ENCODE data around the gene ANKS1A.

DNA sequence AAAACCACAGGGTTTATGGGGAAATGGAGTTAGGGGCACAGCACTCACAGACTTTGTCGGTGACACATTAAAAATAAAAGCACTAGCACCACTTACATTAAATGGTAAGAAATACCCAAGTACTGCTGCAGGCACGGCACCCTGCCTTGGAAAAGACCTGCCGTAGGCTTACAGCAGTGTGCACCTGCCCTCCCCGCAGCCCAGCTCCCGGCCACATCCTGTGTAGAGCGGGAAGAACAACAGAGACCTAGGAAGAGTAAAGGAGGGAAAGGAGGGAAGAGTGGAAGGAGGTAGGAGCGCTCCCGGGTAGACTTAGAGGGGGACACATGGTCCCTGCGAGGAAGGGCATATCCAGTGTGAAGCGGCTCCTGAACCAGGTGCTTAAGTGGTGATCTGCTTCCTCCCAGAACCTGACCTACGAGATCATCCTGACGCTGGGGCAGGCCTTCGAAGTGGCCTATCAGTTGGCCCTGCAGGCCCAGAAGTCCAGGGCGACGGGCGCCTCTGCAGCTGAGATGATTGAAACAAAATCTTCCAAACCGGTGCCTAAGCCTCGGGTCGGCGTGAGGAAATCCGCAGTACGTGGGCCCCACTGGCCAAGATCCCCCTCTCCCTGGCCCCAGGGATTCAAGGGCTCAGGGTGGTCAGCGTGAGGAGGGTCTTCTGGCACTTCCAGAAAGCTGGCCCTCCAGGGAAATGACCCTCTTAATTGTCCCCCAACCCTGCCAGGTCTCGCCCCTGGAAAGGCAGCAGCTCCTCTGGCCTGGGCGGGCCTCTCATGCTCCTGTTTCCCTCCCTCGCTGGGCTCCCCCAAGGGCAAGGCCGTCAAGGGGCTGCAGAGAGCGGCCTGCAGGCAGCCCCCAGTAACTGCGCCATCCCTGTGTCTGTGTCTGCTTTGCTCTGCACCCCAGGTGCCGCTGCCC is 196.6 kb downstream of the ANKS1A start:
- TF ChIP-seq POLR2A (IDR thresholded peaks at IDR 0.05) = no peak
- TF ChIP-seq, protein P1, sequence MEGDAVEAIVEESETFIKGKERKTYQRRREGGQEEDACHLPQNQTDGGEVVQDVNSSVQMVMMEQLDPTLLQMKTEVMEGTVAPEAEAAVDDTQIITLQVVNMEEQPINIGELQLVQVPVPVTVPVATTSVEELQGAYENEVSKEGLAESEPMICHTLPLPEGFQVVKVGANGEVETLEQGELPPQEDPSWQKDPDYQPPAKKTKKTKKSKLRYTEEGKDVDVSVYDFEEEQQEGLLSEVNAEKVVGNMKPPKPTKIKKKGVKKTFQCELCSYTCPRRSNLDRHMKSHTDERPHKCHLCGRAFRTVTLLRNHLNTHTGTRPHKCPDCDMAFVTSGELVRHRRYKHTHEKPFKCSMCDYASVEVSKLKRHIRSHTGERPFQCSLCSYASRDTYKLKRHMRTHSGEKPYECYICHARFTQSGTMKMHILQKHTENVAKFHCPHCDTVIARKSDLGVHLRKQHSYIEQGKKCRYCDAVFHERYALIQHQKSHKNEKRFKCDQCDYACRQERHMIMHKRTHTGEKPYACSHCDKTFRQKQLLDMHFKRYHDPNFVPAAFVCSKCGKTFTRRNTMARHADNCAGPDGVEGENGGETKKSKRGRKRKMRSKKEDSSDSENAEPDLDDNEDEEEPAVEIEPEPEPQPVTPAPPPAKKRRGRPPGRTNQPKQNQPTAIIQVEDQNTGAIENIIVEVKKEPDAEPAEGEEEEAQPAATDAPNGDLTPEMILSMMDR (IDR thresholded peaks at IDR 0.05) = no peak

All from ovary (tissue), 3 donors.